Measurements from ENCODE around the gene CERS2. TPM values are rescaled to one million over a fixed set of nuclear protein-coding genes. Genes with fewer than 3 reads are reported as not detected.
A peak's percentile ranks its signal among the peaks of the same experiment; 100 is the strongest.

Gene CERS2
- total and polyA plus RNA-seq, 2 of the 13 experiments (the other 11 are each of a cell fraction or from before 2014, with no cell fraction given), result 269 to 298 TPM

DNA sequence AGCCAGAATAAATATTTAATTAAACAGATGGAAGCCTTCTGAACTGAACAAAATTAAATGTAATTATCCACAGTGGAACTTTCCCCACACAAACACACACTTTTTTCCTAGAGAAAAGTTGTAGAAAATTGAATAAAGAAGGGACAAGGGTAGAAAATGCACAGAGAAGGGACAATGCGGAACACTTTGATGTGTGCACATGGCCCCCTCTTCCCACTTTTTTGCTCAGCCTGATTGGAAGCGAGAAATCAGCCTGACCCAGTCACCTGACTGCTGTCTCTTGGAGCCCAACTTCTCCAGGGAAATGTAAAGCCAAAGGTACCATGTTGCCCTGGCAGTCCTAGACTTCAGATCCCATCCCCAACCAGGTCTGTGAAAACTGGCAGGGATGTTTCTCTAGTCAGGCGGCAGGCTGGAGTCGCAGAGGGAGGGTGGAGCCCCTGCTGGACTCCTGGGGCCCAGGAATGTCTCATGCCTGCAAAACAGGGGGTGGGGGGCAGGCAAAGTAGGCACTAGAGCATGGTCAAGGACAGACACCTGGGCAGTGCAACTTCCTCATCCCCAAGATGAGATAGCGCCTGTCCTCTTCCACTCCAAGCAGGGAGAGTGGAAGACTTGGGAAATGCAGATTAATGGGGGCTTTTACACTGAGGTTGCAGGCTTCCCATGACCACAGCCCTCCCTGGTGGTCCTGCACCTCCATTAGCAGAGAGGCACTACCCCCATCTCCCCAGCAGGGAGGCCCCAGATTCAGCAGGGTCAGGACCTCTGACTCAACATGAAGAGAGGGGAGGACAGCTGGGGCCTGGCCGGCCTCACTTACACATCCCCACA lies 2.8 kb downstream of the CERS2 start (continued):
- TF ChIP-seq, protein P1, sequence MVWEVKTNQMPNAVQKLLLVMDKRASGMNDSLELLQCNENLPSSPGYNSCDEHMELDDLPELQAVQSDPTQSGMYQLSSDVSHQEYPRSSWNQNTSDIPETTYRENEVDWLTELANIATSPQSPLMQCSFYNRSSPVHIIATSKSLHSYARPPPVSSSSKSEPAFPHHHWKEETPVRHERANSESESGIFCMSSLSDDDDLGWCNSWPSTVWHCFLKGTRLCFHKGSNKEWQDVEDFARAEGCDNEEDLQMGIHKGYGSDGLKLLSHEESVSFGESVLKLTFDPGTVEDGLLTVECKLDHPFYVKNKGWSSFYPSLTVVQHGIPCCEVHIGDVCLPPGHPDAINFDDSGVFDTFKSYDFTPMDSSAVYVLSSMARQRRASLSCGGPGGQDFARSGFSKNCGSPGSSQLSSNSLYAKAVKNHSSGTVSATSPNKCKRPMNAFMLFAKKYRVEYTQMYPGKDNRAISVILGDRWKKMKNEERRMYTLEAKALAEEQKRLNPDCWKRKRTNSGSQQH (CRISPR knock-in tag; IDR thresholded peaks at IDR 0.05; ENCODE audit: low read depth), result peak; percentile 40; the same call in 1 of the 2 replicates
- TF ChIP-seq ONECUT2 (CRISPR knock-in tag; IDR thresholded peaks at IDR 0.05) (no peak), CENPX (CRISPR knock-in tag; IDR thresholded peaks at IDR 0.05) (no peak), NKX3-1 (CRISPR knock-in tag; IDR thresholded peaks at IDR 0.05) (no peak), FOXK2 (IDR thresholded peaks at IDR 0.05) (no peak), ELF4 (CRISPR knock-in tag; IDR thresholded peaks at IDR 0.05; ENCODE audit: borderline replicate concordance) (peak; percentile 36; the same call in 1 of the 2 replicates), ZBTB3 (CRISPR knock-in tag; IDR thresholded peaks at IDR 0.05; ENCODE audit: borderline replicate concordance, low read depth) (no peak), SIN3B (IDR thresholded peaks at IDR 0.05; ENCODE audit: low read length) (no peak), SMARCC2 (IDR thresholded peaks at IDR 0.05) (no peak), AKAP8 (CRISPR knock-in tag; IDR thresholded peaks at IDR 0.05) (no peak), ZNF563 (CRISPR knock-in tag; IDR thresholded peaks at IDR 0.05) (peak; percentile 54; the same call in 1 of the 2 replicates), SKI (IDR thresholded peaks at IDR 0.05; ENCODE audit: partially characterized antibody) (no peak), SIN3A (IDR thresholded peaks at IDR 0.05; ENCODE audit: borderline replicate concordance, low read depth, low read length) (peak; percentile 21; the same call in 1 of the 2 replicates)
- TF ChIP-seq, protein P2, sequence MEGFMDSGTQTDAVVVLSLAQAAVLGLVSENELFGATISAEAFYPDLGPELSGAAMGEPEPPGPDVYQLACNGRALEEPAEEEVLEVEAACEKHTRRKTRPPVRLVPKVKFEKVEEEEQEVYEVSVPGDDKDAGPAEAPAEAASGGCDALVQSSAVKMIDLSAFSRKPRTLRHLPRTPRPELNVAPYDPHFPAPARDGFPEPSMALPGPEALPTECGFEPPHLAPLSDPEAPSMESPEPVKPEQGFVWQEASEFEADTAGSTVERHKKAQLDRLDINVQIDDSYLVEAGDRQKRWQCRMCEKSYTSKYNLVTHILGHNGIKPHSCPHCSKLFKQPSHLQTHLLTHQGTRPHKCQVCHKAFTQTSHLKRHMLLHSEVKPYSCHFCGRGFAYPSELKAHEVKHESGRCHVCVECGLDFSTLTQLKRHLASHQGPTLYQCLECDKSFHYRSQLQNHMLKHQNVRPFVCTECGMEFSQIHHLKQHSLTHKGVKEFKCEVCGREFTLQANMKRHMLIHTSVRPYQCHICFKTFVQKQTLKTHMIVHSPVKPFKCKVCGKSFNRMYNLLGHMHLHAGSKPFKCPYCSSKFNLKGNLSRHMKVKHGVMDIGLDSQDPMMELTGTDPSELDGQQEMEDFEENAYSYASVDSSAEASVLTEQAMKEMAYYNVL (CRISPR knock-in tag; IDR thresholded peaks at IDR 0.05; ENCODE audit: borderline replicate concordance), result no peak; the same call in 1 of the 2 replicates
- TF ChIP-seq, protein P3, sequence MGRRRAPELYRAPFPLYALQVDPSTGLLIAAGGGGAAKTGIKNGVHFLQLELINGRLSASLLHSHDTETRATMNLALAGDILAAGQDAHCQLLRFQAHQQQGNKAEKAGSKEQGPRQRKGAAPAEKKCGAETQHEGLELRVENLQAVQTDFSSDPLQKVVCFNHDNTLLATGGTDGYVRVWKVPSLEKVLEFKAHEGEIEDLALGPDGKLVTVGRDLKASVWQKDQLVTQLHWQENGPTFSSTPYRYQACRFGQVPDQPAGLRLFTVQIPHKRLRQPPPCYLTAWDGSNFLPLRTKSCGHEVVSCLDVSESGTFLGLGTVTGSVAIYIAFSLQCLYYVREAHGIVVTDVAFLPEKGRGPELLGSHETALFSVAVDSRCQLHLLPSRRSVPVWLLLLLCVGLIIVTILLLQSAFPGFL (CRISPR knock-in tag; IDR thresholded peaks at IDR 0.05), result no peak
- TF ChIP-seq, protein P4, sequence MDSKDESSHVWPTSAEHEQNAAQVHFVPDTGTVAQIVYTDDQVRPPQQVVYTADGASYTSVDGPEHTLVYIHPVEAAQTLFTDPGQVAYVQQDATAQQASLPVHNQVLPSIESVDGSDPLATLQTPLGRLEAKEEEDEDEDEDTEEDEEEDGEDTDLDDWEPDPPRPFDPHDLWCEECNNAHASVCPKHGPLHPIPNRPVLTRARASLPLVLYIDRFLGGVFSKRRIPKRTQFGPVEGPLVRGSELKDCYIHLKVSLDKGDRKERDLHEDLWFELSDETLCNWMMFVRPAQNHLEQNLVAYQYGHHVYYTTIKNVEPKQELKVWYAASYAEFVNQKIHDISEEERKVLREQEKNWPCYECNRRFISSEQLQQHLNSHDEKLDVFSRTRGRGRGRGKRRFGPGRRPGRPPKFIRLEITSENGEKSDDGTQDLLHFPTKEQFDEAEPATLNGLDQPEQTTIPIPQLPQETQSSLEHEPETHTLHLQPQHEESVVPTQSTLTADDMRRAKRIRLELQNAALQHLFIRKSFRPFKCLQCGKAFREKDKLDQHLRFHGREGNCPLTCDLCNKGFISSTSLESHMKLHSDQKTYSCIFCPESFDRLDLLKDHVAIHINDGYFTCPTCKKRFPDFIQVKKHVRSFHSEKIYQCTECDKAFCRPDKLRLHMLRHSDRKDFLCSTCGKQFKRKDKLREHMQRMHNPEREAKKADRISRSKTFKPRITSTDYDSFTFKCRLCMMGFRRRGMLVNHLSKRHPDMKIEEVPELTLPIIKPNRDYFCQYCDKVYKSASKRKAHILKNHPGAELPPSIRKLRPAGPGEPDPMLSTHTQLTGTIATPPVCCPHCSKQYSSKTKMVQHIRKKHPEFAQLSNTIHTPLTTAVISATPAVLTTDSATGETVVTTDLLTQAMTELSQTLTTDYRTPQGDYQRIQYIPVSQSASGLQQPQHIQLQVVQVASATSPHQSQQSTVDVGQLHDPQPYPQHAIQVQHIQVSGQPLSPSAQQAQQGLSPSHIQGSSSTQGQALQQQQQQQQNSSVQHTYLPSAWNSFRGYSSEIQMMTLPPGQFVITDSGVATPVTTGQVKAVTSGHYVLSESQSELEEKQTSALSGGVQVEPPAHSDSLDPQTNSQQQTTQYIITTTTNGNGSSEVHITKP (CRISPR knock-in tag; IDR thresholded peaks at IDR 0.05; ENCODE audit: low read depth), result peak; percentile 89
- TF ChIP-seq, protein P5, sequence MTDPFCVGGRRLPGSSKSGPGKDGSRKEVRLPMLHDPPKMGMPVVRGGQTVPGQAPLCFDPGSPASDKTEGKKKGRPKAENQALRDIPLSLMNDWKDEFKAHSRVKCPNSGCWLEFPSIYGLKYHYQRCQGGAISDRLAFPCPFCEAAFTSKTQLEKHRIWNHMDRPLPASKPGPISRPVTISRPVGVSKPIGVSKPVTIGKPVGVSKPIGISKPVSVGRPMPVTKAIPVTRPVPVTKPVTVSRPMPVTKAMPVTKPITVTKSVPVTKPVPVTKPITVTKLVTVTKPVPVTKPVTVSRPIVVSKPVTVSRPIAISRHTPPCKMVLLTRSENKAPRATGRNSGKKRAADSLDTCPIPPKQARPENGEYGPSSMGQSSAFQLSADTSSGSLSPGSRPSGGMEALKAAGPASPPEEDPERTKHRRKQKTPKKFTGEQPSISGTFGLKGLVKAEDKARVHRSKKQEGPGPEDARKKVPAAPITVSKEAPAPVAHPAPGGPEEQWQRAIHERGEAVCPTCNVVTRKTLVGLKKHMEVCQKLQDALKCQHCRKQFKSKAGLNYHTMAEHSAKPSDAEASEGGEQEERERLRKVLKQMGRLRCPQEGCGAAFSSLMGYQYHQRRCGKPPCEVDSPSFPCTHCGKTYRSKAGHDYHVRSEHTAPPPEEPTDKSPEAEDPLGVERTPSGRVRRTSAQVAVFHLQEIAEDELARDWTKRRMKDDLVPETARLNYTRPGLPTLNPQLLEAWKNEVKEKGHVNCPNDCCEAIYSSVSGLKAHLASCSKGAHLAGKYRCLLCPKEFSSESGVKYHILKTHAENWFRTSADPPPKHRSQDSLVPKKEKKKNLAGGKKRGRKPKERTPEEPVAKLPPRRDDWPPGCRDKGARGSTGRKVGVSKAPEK (CRISPR knock-in tag; IDR thresholded peaks at IDR 0.05; ENCODE audit: borderline replicate concordance), result no peak
